Hepatocyte (in vitro differentiated cells): ENCODE measurements around the gene RBM18. TPM values are rescaled to one million over a fixed set of nuclear protein-coding genes. Genes with fewer than 3 reads are reported as not detected.

Experiments used
- DNase-seq: peaks from one replicate; pipeline ENCODE4 v3.0.0-alpha.2; 2016; ENCODE audit warnings: low spot score
- H2AFZ ChIP-seq: fragments of 200-600 bp; sonication (generic); 2 replicates; pipeline ENCODE4 v1.6.0; 2016; ENCODE audit warnings: antibody characterized with exemption, mild to moderate bottlenecking
- H3K27ac ChIP-seq: fragments of 200-600 bp; sonication (generic); 2 replicates; pipeline ENCODE4 v1.5.1; 2016; ENCODE audit warnings: mild to moderate bottlenecking
- H3K27me3 ChIP-seq: fragments of 200-600 bp; sonication (generic); 2 replicates; pipeline ENCODE4 v1.6.1; 2016
- H3K36me3 ChIP-seq: fragments of 200-600 bp; sonication (generic); replicated peaks from 2 replicates; pipeline ENCODE4 v1.5.1; 2016; ENCODE audit warnings: low read depth; ENCODE audit not compliant: insufficient read depth
- H3K4me1 ChIP-seq: fragments of 200-600 bp; sonication (generic); 2 replicates; pipeline ENCODE4 v1.5.1; 2016; ENCODE audit warnings: mild to moderate bottlenecking, moderate library complexity; ENCODE audit not compliant: insufficient read depth
- H3K4me2 ChIP-seq: fragments of 200-600 bp; sonication (generic); 2 replicates; pipeline ENCODE4 v1.6.0; 2016
- H3K4me3 ChIP-seq: fragments of 200-600 bp; sonication (generic); 2 replicates; pipeline ENCODE4 v1.5.1; 2016; ENCODE audit warnings: mild to moderate bottlenecking
- H3K79me2 ChIP-seq: fragments of 200-600 bp; sonication (generic); 2 replicates; pipeline ENCODE4 v1.6.0; 2017; ENCODE audit warnings: mild to moderate bottlenecking
- H3K9me2 ChIP-seq: fragments of 200-600 bp; sonication (generic); replicated peaks from 2 replicates; pipeline ENCODE4 v1.6.0; 2017; ENCODE audit warnings: mild to moderate bottlenecking; ENCODE audit not compliant: insufficient read depth
- H3K9me3 ChIP-seq: fragments of 200-600 bp; sonication (generic); 2 replicates; pipeline ENCODE4 v1.5.1; 2016; ENCODE audit warnings: low read depth, mild to moderate bottlenecking
- H4K20me1 ChIP-seq: fragments of 200-600 bp; sonication (generic); 2 replicates; pipeline ENCODE4 v1.6.0; 2016; ENCODE audit warnings: mild to moderate bottlenecking; ENCODE audit not compliant: insufficient read depth, poor library complexity, severe bottlenecking
- EZH2 ChIP-seq: fragments of 200-600 bp; sonication (generic); IDR thresholded peaks from 2 replicates; pipeline ENCODE4 v1.6.1; 2016; ENCODE audit warnings: antibody characterized with exemption, mild to moderate bottlenecking, borderline replicate concordance
- EZH2phosphoT487 ChIP-seq: fragments of 200-600 bp; sonication (generic); IDR thresholded peaks from one replicate; pipeline ENCODE4 v1.6.1; 2018; ENCODE audit warnings: antibody characterized with exemption, mild to moderate bottlenecking, low read depth, moderate library complexity; ENCODE audit not compliant: unreplicated experiment, severe bottlenecking
- WGBS: methylation state at CpG from one replicate; pipeline ENCODE4 v1.1.6; 2016; ENCODE audit warnings: low lambda C conversion rate; ENCODE audit errors: missing lambda C conversion rate; 5-methylcytosine and 5-hydroxymethylcytosine counted together
- polyA plus RNA-seq: library from polyadenylated mRNA; unstranded; fragments of >200 nt; fragmentation: Nextera tagmentation; extraction: Ambion mirVana; gene quantifications from 2 replicates; pipeline ENCODE4 v1.2.1, GENCODE V29; 2016
- total RNA-seq: library from RNA; depleted of rRNA; stranded (reverse); fragments of >200 nt; gene quantifications from 2 replicates; pipeline ENCODE4 v1.2.3, GENCODE V29; 2014
- TF ChIP-seq, protein P1 (sequence below): fragments of 200-600 bp; sonication (generic); IDR thresholded peaks from 2 replicates; pipeline ENCODE4 v1.5.1; 2016; ENCODE audit warnings: antibody characterized with exemption, mild to moderate bottlenecking; ENCODE audit not compliant: poor library complexity

RBM18 gene
- total and polyA plus RNA-seq, 2 experiments from 2014 or later: 15.9 to 22.0 TPM

DNA sequence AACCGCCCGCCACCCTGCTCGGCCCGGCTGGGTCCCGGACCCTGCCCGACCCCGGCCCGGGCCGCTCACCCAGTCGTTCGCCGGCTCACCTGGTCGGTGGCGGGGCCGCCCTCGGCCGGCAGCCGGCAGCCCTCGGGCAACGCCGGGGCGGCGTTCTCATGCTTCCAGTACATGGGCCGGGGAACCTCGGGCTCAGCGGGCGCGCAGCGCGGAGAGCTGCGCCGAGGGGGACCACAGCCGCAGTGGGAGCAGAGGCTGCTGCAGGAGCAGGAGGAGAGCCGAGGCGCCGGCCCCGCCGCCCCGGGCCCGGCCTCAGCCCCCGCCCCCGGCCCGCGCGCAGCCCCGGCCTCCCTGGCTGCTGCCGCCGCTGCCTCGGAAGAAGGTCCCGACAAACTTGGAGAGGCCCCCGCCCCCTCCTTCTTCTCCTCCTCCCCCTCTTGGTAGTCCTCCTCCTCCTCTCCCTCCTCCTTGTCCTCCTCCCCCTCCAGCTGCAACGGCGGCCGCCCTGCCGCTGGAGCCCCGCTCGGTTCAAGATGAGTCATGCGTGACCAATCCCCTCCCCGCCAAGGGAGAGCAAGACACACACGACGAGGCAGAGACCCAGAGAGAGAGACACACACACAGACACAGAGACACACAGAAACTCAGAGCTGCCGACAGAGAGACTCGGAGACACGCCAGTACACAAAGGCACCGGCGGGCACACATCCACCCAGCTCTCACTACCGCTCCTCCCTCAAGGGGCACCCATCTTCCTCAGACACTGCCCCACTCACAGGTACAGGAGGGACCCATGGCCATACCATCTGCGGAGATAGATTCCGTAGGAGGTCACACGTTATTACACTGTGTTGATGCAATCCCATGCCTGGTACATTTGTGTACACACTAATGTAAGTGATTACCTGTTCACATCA is 35.8 kb downstream of the RBM18 start, which contains the start of gene LHX6:
Gene LHX6 (minus strand): TSS at position 390 of the 917 bp plus-strand sequence. CDS start 217 bp downstream, at position 173.
- Histone ChIP-seq H3K9me2 (no peaks in the 10 kb centered on the region), H3K27me3 (peaks cover 95% of the 10 kb centered on the region), H3K4me1 (peaks cover 15% of the 10 kb centered on the region), H2AFZ (peak within 1 kb of the TSS; percentile 43), H4K20me1 (no peaks in the 10 kb centered on the region), H3K9me3 (no peaks in the 10 kb centered on the region), H3K27ac (no peak within 1 kb of the TSS), H3K4me2 (peak within 1 kb of the TSS; percentile 95), H3K79me2 (no peaks in the 10 kb centered on the region), H3K4me3 (peak within 1 kb of the TSS; percentile 42), H3K36me3 (no peaks in the 10 kb centered on the region)
- WGBS: 8% methylated on average over 35 of the region's 70 CpGs
- DNase-seq: no peak
- TF ChIP-seq EZH2 (peak; percentile 83), EZH2phosphoT487 (peak; percentile 79)
- TF ChIP-seq, protein P1, sequence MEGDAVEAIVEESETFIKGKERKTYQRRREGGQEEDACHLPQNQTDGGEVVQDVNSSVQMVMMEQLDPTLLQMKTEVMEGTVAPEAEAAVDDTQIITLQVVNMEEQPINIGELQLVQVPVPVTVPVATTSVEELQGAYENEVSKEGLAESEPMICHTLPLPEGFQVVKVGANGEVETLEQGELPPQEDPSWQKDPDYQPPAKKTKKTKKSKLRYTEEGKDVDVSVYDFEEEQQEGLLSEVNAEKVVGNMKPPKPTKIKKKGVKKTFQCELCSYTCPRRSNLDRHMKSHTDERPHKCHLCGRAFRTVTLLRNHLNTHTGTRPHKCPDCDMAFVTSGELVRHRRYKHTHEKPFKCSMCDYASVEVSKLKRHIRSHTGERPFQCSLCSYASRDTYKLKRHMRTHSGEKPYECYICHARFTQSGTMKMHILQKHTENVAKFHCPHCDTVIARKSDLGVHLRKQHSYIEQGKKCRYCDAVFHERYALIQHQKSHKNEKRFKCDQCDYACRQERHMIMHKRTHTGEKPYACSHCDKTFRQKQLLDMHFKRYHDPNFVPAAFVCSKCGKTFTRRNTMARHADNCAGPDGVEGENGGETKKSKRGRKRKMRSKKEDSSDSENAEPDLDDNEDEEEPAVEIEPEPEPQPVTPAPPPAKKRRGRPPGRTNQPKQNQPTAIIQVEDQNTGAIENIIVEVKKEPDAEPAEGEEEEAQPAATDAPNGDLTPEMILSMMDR: no peak

GRCh38 chr9:122228191-122228567 is 36.5 kb downstream of the RBM18 start:
- H2AFZ ChIP-seq: peak overlapping the region; percentile 43

GRCh38 chr9:122227575-122227900 is 37.1 kb downstream of the RBM18 start:
- H3K36me3 ChIP-seq: no peaks in the 10 kb centered on the region
- WGBS: 4% methylated on average over 7 of the region's 10 CpGs
- H3K9me2 ChIP-seq: no peaks in the 10 kb centered on the region
- peak overlapping the region; percentile 43 for H2AFZ ChIP-seq
- H3K9me3 ChIP-seq: no peaks in the 10 kb centered on the region
- no peaks in the 10 kb centered on the region for H4K20me1 ChIP-seq
- peaks cover 15% of the 10 kb centered on the region for H3K4me1 ChIP-seq
- no peak overlapping the region for H3K4me3 ChIP-seq
- DNase-seq: no peak
- no peak overlapping the region for H3K27ac ChIP-seq
- TF ChIP-seq EZH2phosphoT487: peak; percentile 95
- TF ChIP-seq, protein P1: no peak
- no peaks in the 10 kb centered on the region for H3K79me2 ChIP-seq
- peaks cover 95% of the 10 kb centered on the region for H3K27me3 ChIP-seq
- peak overlapping the region; percentile 95 for H3K4me2 ChIP-seq

More at GRCh38 chr9:122228191-122228567, 36.5 kb downstream of the RBM18 start:
- Histone ChIP-seq H3K4me3 (peak overlapping the region; percentile 42), H3K9me2 (no peaks in the 10 kb centered on the region), H3K4me1 (peaks cover 15% of the 10 kb centered on the region), H3K4me2 (peak overlapping the region; percentile 95), H3K9me3 (no peaks in the 10 kb centered on the region), H3K27me3 (peaks cover 95% of the 10 kb centered on the region), H3K27ac (no peak overlapping the region), H3K79me2 (no peaks in the 10 kb centered on the region), H3K36me3 (no peaks in the 10 kb centered on the region), H4K20me1 (no peaks in the 10 kb centered on the region)
- DNase-seq: no peak
- TF ChIP-seq, protein P1: no peak
- TF ChIP-seq EZH2 (no peak), EZH2phosphoT487 (peak; percentile 80)
- WGBS: 2% methylated on average over 36 of the region's 38 CpGs
